Activated naive CD4-positive, alpha-beta T cell treated with anti-CD3 and anti-CD28 coated beads, Interleukin-2, amount 10 ng/mL, durations not matched to agents 5 hours and 36 hours (primary cell): ENCODE data around the gene CD109. TPM values are rescaled to one million over a fixed set of nuclear protein-coding genes. Genes with fewer than 3 reads are reported as not detected.

Source experiments
- total RNA-seq, 2 experiments: library from RNA; stranded (reverse); gene quantifications; one replicate each; pipeline ENCODE4 v1.2.3, GENCODE V29; 2021

CD109 gene
- total RNA-seq: 1 to 10 TPM; 8.1 to 9.3 TPM

DNA sequence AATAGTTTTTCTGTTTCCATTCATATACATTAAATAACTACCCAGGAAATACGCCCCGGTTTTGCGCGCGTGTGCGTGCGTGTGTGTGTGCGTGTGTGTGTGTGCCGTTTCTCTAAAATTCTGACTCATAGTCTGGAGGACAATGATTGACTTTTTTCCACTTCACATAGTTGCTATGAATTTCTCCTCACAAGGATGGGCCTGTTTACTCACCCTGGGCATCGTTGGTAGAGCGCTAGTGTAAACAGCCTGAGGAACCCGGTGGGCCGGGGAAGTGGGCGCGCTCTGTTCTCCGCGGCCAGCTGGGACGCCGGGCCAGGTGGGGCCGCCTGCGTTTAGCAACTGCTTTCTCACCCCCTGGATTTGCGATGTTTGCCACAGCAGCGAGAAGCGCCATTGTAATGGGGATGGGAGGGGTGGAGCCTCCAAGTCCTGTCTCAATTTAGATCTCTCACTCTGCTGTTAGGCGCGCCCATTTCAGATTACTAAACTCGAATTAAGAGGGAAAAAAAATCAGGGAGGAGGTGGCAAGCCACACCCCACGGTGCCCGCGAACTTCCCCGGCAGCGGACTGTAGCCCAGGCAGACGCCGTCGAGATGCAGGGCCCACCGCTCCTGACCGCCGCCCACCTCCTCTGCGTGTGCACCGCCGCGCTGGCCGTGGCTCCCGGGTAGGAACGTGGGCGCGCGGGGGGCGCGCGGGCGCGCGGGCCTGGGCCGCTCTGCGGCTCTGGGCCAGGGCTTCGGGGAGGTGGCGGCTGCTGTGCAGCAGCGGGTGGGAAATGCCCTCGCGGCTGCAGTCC, at the start of gene CD109:
TSS of gene CD109 (plus strand) at position 585 of the 803 bp plus-strand sequence. CDS start at position 598, 13 bp downstream.

GRCh38 chr6:73653571-73654424, 42.2 kb upstream of the CD109 start, which contains the start of gene SLC17A5:
SLC17A5 (minus strand) TSS chr6:73653992; CDS start chr6:73653886, 106 bp downstream.

Other genes with a start within 250 kb of the CD109 start
- gene CGAS, start 243.9 kb upstream of the CD109 start, total RNA-seq: 10 to 100 TPM; 23.8 to 24.6 TPM
- 10 to 100 TPM; 43.8 to 48.2 TPM for gene MTO1, start 234.5 kb upstream of the CD109 start, total RNA-seq
- over 10,000 TPM; 13,659 to 14,617 TPM for gene EEF1A1, start 175.2 kb upstream of the CD109 start, total RNA-seq
- 1 to 10 TPM; 7.8 to 9.1 TPM for gene SLC17A5, start 42.2 kb upstream of the CD109 start, total RNA-seq